D721Med (cell line): ENCODE data around the gene CORO2B.
"Not testable (repeated sequence)": the region's sequence is repeated elsewhere in the genome, so short reads cannot be mapped to it uniquely, and the experiment has no call there.

Experiments
- DNase-seq: peaks from one replicate; pipeline ENCODE4 v3.0.0; 2011; ENCODE audit warnings: low spot score; ENCODE audit not compliant: insufficient read length
- FAIRE-seq: peaks from 2 replicates; lab custom pipeline; 2011; peaks lifted over from hg19 to GRCh38; lab: Jason Lieb, UNC
- CTCF ChIP-seq: IDR thresholded peaks from 2 replicates; pipeline ENCODE4 v1.5.1; 2012; ENCODE audit warnings: mild to moderate bottlenecking, control low read depth; ENCODE audit not compliant: insufficient read depth; ENCODE audit errors: missing control alignments

Gene CORO2B

GRCh38 chr15:68602459-68603215, 23.8 kb downstream of the CORO2B start:
- no peak for DNase-seq
- FAIRE-seq = peak; percentile 38
- no peak for TF ChIP-seq CTCF

GRCh38 chr15:68603216-68603595, 24.4 kb downstream of the CORO2B start:
- DNase-seq (no peak), FAIRE-seq (no peak)
- no peak for TF ChIP-seq CTCF

GRCh38 chr15:68603951-68604350, 25.2 kb downstream of the CORO2B start:
- FAIRE-seq (no peak), DNase-seq (no peak)
- TF ChIP-seq CTCF = no peak

- DNase-seq, FAIRE-seq: not testable (repeated sequence)
Observed at GRCh38 chr15:68604840-68605478, 26.2 kb downstream of the CORO2B start.

GRCh38 chr15:68606375-68606774, 27.6 kb downstream of the CORO2B start:
- FAIRE-seq (no peak), DNase-seq (no peak)
- TF ChIP-seq CTCF = no peak

GRCh38 chr15:68608206-68608843, 29.5 kb downstream of the CORO2B start:
- FAIRE-seq (no peak), DNase-seq (no peak)
- no peak for TF ChIP-seq CTCF

- no peak for FAIRE-seq
- DNase-seq = no peak
- no peak for TF ChIP-seq CTCF
Observed at GRCh38 chr15:68608844-68609232, 30.0 kb downstream of the CORO2B start.
